NCI-H2227 treated with DMSO at 0.1 percent for 48 hours (cell line): Measurements from ENCODE around the gene LCN15.

Experiments
- DNase-seq: peaks from one replicate; lab custom pipeline; 2025; lab: John Stamatoyannopoulos, UW

LCN15 gene

DNA sequence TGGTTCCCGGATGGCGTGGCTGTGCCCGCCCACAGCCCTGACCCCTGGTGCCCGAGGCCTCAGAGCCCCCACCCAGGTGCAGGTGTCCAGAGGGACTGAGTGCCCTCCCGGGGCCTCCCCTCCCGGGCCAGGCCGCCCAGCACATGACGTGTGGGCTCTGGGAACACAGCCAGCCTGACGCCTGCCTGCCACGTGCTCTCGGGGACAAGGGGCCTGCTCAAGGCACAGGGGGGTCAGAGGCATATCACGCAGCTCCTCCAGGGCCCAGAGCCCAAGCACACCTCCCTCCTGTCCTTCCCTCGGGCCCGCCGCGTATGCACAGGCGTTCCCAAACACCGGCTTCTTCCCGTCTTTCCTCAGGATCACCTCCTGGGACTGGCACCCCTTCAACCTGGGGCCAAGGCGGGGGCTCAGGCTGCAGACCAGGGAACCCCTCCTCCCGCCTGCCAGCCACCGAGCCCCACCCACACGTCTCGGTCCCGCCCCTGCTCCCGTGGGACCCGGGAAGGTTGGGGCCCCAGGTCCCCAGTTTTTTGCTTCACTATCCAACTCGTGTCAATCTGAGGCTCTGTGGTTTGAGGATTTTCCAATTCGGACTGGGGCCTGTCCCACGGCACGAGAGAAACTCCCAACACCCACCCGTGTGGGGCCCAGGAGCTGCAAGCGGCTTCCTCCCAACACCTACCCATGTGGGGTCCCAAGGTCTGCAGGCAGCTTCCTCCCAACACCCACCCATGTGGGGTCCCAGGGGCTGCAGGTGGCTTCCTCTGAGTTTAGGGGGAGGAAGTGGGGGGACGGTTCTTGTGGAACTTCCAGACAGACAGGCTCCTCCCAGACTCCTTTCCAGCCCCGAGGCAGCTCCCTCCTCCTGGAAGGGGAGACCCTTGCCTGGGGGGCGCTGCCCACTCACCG, 23.1 kb downstream of the LCN15 start:
- DNase-seq = no peak

GRCh38 chr9:136740491-136740890, 23.8 kb downstream of the LCN15 start:
- no peak for DNase-seq

DNA sequence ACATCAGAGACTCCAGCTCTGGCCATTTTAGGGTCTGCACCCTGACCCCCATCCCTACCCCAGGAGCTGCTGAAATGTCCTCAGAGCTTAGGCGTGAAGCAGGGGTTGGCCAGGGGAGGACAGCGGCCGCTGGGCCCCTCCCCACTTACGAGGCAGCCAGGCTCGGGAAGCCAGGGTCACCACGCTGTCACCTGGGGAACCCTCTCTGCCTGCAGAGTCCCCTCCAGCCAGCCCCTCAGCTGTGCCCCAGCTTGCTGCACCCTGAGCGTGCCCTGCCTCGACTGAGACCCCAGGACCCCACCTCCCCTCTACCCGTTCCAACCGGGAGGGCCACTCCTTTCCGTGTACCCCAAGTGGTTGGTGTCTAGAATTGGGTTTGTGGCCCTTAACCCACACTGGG, 24.2 kb downstream of the LCN15 start:
- DNase-seq = no peak

GRCh38 chr9:136739509-136739908, 24.8 kb downstream of the LCN15 start:
- DNase-seq = no peak

- no peak for DNase-seq
Measured at GRCh38 chr9:136738960-136739359, 25.4 kb downstream of the LCN15 start.

GRCh38 chr9:136735812-136736480, 28.4 kb downstream of the LCN15 start:
- no peak for DNase-seq

GRCh38 chr9:136734837-136735496, 29.4 kb downstream of the LCN15 start:
- DNase-seq = no peak

- no peak for DNase-seq
Measured at GRCh38 chr9:136733611-136734010, 30.7 kb downstream of the LCN15 start.

DNA sequence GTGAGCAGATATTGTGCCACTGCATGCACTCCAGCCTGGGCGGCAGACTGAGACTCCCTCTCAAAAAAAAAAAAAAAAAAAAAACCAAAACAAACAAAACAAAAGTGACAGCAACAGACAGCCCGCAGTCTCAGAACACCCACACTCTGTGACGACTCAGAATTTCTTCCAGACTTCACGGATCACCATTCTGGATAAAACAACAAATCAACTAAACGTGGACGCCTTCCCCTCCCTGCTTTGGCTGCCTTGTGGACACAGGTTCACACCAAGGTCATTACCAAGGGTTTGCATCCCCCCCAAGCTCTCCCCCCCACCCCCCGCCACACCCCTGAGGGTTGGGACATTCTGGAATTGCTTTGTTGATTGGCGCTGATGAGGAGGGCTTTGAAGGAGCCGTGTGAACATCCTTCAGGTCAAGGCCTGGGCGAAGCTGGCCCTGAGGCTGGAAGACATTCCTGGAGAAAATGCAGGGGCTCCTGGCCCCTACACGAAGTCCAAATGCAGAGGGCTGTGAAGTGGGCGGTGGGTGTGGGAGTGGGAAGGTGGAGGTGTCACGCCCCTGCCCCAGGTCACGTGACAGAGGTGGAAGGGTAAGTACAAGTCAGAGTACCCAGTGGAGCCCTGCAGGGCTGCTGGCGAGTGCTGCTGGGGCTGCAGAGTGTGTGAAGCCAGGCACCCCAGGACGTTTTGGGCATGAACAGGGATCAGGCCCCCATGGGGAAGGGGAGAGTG, 31.7 kb downstream of the LCN15 start:
- DNase-seq = no peak

DNA sequence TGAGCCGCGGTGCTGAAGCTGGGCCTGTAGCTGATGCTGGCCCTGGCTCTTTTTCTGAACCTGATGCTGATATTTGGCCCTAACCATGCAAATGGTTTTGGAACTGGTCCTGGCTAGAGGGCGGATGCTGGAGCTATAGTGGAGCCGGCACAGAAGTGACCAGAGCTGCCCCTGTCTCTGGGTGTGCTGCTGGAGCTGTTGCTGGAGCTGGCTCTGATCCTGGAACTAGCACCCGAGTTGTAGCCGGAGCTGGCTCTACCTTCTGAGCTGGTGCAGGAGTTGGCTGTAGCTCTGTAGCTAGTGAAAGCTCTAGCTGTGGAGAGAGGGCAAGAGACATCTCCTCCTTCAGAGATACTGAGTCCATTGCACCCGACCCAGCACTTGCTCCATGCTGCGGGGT, 34.4 kb downstream of the LCN15 start:
- no peak for DNase-seq

GRCh38 chr9:136729144-136729543, 35.2 kb downstream of the LCN15 start:
- DNase-seq = no peak

GRCh38 chr9:136728548-136729123, 35.7 kb downstream of the LCN15 start:
- no peak for DNase-seq

- peak; percentile 54 for DNase-seq
Measured at GRCh38 chr9:136728080-136728547, 36.2 kb downstream of the LCN15 start.

- DNase-seq = no peak
Measured at GRCh38 chr9:136726631-136727191, 37.6 kb downstream of the LCN15 start.

- DNase-seq = no peak
Measured at GRCh38 chr9:136726118-136726517, 38.2 kb downstream of the LCN15 start.

- no peak for DNase-seq
Measured at GRCh38 chr9:136725612-136726011, 38.7 kb downstream of the LCN15 start.

DNA sequence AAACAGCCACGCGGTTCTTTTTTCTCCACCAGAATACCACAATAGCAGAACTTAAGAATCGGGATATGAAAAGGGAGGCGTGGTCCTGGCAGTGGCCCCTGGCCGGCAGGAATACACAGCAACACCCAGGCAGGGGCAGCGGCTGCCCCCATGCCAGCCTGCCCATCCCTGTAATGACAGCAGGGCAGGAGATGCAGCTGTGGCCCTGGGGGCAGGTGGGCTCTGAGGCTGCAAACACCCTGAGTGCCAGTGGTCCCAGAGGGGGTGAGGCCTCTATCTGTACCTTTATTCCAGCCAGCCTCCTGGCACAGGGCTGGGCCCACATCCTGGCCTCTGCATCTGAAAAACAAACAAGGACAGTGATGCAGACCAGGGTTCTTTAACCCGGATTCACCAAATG, 39.5 kb downstream of the LCN15 start:
- DNase-seq = no peak

GRCh38 chr9:136723989-136724388, 40.3 kb downstream of the LCN15 start:
- DNase-seq = no peak

DNA sequence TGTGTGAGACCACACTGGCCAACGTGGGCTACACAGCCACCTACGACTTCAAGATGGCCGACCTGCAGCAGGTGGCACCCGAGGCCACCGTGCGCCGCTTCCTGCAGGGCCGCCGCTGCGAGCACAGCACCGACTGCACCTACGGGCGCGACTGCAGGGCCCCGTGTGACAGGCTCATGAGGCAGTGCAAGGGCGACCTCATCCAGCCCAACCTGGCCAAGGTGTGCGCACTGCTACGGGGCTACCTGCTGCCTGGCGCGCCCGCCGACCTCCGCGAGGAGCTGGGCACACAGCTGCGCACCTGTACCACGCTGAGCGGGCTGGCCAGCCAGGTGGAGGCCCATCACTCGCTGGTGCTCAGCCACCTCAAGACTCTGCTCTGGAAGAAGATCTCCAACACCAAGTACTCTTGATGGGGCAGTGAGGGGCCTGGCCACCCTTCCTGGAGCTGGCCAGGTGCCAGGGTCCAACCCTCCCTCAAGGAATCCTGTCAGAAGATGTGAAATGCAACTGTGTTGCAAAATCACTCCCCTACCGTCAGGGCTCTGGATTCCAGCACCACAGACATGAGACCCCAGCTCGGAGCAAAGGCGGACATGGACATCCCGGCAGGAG, 40.8 kb downstream of the LCN15 start:
- no peak for DNase-seq

DNA sequence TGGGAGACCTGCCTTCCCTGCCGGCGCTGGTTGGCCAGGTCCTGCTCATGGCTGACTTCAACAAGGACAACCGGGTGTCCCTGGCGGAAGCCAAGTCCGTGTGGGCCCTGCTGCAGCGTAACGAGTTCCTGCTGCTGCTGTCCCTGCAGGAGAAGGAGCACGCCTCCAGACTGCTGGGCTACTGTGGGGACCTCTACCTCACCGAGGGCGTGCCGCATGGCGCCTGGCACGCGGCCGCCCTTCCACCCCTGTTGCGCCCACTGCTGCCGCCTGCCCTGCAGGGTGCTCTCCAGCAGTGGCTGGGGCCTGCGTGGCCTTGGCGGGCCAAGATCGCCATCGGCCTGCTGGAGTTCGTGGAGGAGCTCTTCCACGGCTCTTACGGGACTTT, 41.4 kb downstream of the LCN15 start:
- no peak for DNase-seq
